DMS153 (cell line): Measurements from ENCODE around the gene AFAP1L1.

Experiments
- DNase-seq: peaks from one replicate; lab custom pipeline; 2025; lab: John Stamatoyannopoulos, UW

The AFAP1L1 gene

GRCh38 chr5:149348518-149348917, 76.9 kb downstream of the AFAP1L1 start:
- DNase-seq: no peak

DNA sequence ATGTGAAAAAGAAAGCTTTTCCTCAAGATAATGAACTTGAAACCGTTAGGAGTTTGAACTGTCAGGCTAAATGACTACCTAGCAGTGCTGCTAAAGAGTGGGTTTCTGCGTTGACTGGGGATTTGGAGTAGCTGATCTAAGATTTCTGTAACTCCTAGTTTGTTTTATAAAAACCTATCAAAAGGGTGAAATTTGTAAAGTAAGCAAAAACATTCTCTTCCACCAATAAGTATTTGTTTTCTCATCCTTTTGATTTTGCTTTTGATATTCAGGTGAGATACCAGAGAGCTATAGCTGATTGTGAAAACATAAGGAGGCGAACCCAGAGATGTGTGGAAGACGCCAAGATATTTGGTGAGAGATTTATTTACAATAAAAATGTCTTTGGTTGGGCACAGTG, 77.7 kb downstream of the AFAP1L1 start:
- DNase-seq: no peak

DNA sequence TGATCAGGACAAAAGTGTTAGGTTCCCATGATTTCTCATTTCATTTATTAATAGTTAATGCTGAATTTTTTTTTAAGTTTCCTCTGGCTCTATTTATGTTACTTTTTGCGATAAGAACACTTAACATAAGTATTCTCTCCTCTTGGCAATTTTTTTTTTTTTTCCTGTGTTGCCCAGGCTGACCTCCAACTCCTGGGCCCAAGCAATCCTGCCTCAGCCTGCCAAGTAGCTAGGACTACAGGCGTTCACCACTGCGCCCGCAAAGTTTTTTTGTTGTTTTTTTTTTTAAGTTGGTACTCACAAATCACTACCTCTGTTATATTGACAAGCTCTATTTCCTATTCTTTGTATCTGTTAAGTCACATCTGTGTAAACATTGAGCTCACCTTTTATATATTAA, 80.5 kb downstream of the AFAP1L1 start:
- no peak for DNase-seq

- no peak for DNase-seq
These were observed 82.3 kb downstream of the AFAP1L1 start for GRCh38 chr5:149353911-149354310.

DNA sequence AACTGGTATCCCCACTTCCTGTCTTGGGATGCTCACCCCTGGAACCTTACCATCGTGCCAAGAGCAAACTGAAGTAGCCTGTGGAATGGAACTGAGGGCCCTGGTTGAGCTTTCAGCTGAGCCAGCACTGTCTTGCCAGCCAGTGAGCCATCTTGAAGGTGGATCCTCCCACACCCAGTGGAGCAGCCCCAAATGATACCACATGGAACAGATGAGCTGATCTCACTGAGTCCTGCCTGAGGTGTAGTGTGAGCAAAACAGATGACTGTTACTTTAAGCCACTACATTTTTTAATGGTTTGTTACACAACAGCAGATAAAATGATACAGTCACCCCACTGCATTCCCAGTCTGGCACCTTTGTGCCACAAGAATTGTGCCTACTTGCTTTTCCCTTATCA, 84.0 kb downstream of the AFAP1L1 start:
- DNase-seq: no peak

DNA sequence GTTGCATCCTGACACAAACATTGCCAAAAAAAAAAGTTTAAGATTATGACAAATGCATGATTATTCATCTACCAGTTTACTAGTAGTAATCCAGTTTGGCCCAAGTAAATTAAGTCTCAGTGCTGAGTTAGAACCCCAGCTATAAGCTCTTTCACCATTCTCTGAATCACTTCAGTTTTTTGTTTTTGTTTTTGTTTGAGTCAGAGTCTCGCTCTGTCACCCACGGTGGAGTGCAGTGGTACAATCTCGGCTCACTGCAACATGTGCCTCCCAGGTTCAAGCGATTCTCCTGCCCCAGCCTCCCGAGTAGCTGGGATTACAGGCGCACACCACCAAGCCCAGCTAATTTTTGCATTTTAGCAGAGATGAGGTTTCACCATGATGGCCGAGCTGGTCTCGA, 84.7 kb downstream of the AFAP1L1 start:
- DNase-seq: no peak

DNA sequence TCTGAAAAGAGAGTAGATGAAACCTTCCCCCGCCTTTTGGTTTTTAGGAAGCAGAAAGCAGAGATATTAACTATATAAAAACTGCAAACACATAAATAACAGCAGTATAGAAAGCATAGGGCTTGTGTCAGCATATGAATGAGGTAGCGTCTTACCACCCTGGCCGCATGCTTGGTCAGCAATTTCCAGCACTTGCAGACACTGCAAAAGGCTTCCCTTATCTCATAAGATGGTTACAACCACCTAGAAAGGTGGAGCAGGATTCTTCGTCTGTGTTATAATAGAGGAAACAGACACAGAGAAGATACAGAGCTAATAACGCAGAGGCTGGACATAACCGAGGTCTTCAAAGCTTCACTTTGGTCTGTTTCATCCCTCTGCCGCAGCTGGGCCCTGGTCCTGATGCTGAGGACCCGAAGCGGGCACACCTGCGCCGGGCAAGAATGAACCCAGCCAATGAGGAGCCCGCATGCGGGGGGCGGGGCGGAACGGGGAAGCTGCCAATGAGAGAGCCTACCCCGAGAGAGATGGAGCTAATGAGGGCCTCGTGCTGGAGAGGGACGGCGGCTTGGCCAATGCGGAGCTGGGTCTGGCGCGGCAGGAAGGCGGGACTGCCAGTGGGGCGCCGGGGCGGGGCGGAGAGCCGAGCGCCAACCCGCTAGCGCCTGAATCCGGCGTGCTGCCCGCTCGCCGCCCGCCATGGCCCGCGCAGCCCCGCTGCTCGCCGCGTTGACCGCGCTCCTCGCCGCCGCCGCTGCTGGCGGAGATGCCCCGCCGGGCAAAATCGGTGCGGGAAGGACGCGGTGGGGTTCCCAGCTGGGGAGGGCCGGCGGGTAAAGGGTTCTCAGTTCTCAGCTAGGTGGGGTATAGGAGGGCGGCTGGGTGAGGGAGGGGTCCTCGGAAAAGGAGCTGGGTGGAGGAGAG, 86.0 kb downstream of the AFAP1L1 start, which contains the start of gene PCYOX1L:
PCYOX1L (plus strand) TSS at position 677 of the 924 bp plus-strand sequence; CDS start at position 700, 23 bp downstream.
- DNase-seq: peak; percentile 86

GRCh38 chr5:149358294-149358651, 86.6 kb downstream of the AFAP1L1 start:
- no peak for DNase-seq

DNA sequence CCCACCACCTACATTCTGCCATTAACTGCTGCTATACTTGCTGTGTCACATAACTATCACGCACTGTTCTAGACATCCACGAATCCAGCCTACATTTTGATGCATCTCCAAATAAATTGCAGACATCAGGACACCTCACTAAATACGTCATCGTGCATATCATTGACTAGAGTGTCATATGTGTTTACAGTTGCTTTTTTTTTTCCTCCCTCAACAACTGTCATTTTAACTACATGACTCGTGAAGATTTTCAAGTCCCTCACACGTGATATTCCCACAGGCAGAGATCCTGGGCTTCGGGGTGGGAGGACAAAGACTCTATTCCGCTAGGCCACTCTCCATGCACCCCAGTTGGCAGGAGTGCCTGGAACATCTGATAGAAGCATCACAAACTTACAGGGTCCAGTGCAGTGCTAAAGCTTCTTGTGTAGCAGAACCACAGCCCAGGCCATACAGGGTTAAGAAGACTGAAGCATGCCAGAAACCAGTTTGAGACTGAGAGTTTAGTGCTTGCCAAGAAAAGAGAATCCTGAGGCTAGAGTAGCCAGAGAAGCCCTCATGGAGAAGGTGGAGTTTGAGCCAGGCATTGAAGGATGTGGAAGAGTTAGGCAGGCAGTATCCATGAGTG, 87.3 kb downstream of the AFAP1L1 start:
- no peak for DNase-seq

DNA sequence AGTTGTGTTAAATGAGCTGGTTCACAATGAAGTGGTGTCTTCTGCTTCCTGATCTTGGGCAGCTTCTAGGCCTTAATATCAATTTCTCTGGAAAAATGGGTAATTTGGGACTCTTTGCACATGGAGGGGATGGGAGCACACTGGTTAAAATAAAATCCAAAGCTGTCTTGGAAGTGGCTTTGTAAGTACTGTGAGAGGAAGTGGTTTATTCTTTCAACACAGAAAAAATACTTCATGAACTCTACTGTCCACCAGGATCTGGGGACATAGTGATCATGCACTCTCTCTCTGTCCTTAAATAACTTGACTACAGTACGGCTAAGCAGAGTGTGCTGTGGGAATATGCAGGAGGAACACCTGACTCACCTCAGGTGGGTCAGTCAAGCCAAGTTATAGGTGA, 88.6 kb downstream of the AFAP1L1 start:
- no peak for DNase-seq

DNA sequence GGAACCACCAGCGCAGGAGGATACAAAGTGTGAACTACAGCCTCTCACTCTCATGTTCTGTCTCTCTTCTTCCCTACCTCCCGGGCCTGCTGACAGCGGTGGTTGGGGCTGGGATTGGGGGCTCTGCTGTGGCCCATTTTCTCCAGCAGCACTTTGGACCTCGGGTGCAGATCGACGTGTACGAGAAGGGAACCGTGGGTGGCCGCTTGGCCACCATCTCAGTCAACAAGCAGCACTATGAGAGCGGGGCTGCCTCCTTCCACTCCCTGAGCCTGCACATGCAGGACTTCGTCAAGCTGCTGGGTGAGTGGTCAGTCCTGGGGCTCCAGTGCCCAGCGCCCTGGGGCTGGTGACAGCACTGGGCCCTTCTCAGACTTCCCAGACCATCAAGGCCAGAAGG, 90.9 kb downstream of the AFAP1L1 start:
- no peak for DNase-seq

DNA sequence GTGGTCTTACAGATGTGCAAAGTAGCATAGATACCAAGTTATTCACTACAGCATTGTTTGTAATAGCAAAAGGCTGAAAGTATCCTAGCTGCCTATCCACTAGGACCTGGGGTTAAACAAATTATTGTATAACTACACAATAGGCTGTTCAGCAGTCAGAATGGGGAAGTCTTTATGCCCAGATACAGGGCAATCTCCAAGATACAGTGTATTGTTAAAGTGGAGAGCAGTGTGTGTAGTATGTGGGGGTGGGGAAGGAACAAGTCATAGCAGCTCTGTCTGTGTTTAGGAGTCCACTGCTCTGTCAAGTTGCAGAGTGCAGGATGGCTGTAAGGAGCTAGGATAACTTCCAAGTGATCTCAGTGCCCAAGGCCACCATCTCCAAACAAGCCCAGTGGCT, 91.7 kb downstream of the AFAP1L1 start:
- DNase-seq: no peak

- no peak for DNase-seq
These were observed 92.3 kb downstream of the AFAP1L1 start for GRCh38 chr5:149363936-149364335.

GRCh38 chr5:149364719-149365118, 93.1 kb downstream of the AFAP1L1 start:
- DNase-seq: no peak

DNA sequence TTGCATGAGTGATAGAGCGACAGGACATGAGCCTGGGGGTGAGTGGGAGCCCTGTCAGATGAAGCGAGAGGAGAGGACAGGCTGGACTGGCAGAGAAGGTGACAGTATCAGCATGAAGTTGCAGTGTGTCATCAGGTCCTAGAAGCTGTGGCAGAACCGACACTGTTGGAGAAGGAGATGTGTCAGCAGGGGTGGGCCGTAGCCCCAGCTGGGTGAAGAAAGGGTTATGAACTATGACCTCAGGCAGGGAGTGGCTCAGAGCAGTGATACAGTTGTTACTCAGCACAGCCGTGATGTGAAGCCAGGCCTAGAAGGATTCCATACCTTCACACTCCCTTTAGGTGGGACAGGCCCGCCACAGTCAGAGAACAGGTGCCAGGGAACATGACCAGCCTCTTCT, 93.8 kb downstream of the AFAP1L1 start:
- DNase-seq: no peak

- no peak for DNase-seq
These were observed 94.6 kb downstream of the AFAP1L1 start for GRCh38 chr5:149366169-149366729.

GRCh38 chr5:149367249-149367971, 95.8 kb downstream of the AFAP1L1 start:
- peak; percentile 5 for DNase-seq

GRCh38 chr5:149367972-149368645, 96.5 kb downstream of the AFAP1L1 start:
- DNase-seq: no peak

GRCh38 chr5:149370878-149371277, 99.2 kb downstream of the AFAP1L1 start:
- DNase-seq: no peak

DNA sequence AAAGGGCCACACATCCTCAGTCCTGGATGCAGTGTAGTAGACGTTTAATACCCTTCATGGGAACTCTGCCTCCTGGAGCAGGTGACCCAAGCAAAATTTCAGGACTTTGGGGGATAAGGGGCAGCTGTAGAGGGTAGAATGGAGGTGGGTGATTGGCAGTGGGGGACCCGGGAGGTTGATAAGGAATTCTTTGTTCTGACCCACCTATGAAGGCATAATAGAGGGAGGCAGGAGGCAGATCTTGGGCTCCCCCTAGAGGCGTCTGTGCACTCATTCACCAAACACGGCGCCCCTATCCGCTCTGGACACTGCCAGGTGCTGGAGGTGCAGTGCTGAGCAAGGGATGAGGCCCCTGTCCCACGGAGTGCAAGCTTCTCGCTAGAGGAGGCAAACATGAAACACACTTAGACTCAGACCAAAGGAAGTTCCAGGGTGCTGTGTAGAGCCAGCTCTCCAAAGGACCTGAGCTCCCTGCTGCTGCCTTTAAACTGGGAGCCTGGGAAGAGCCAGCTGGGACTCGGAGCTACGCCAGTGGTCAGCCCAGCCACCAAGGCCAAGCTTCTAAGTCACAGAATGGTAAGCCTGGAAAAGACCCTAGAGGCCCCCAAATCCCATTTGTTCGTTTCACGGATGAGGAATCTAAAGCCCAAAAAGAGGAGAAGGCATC, 99.8 kb downstream of the AFAP1L1 start:
- DNase-seq: peak; percentile 0

DNA sequence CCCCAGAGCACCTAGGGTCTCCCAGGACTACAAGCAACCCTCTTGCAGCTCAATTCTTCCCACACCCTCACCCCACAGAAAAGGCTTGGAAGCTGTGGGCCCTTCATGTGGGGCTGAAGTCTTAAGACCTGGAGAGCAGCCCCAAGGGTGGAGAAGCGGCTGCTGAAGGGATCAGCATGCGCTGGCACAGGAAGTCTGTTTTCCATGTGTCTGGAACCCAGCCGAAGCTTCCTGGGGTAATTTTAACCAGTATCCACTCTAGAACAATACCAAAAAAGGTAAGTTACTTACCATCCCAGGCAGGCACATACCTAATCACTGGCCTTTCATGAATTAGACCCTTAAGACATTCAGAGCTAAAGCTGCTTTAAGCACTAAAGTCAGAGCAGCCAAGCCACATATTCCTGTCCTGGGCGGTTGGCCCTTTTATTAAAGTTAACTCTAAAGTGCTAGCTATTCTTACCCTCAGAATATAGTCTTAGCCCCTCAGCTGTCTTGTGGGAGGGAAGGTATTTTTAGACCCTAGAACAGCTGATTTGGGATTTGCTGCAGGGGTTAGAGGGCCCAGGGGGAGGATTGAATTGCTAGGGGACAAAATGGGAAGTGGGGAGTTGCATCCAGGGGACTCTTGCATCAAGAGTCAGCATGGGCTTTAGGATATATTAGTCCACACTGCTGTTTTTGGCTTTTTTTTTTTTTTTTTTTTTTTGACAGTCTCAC, 100.6 kb downstream of the AFAP1L1 start:
- no peak for DNase-seq
